Trophoblast cell (in vitro differentiated cells and primary cell): ENCODE data around the gene DIAPH2.

ENCODE experiments used
- DNase-seq, 2 donors: peaks; one replicate each; pipeline ENCODE4 v3.0.0-alpha.2; 2016
- H2AFZ ChIP-seq: 2 replicates; pipeline ENCODE4 v1.6.1; 2013; ENCODE audit warnings: low read length, moderate library complexity, mild to moderate bottlenecking; ENCODE audit not compliant: insufficient read depth, poor library complexity
- H2AK5ac ChIP-seq: 2 replicates; pipeline ENCODE4 v1.6.1; 2013; ENCODE audit warnings: mild to moderate bottlenecking, low read length
- H2BK120ac ChIP-seq: 2 replicates; pipeline ENCODE4 v1.6.1; 2013; ENCODE audit warnings: low read length, mild to moderate bottlenecking, moderate library complexity; ENCODE audit not compliant: insufficient read depth, poor library complexity
- H2BK12ac ChIP-seq: 2 replicates; pipeline ENCODE4 v1.6.1; 2013; ENCODE audit warnings: mild to moderate bottlenecking, low read length, moderate library complexity
- H2BK5ac ChIP-seq: 2 replicates; pipeline ENCODE4 v1.6.1; 2013; ENCODE audit warnings: low read length, low read depth, moderate library complexity, mild to moderate bottlenecking; ENCODE audit not compliant: poor library complexity
- H3K14ac ChIP-seq: 2 replicates; pipeline ENCODE4 v1.6.1; 2013; ENCODE audit warnings: mild to moderate bottlenecking, low read length
- H3K18ac ChIP-seq: 2 replicates; pipeline ENCODE4 v1.6.1; 2013; ENCODE audit warnings: mild to moderate bottlenecking, low read length
- H3K23ac ChIP-seq: 2 replicates; pipeline ENCODE4 v1.6.1; 2013; ENCODE audit warnings: low read length
- H3K27ac ChIP-seq: 2 replicates; pipeline ENCODE4 v1.5.1; 2013; ENCODE audit warnings: low read depth, mild to moderate bottlenecking, inconsistent platforms, low read length, moderate library complexity
- H3K27me3 ChIP-seq: 2 replicates; pipeline ENCODE4 v1.6.1; 2013; ENCODE audit warnings: inconsistent platforms, mild to moderate bottlenecking, low read length, moderate library complexity; ENCODE audit not compliant: insufficient read depth
- H3K36me3 ChIP-seq, 2 experiments: 1 replicate in 1 of 2; 2 replicates in 1 of 2; pipeline ENCODE4 v1.6.1; 2013; ENCODE audit warnings: low read length in 2 of 2, mild to moderate bottlenecking in 2 of 2, moderate library complexity in 1 of 2; ENCODE audit not compliant: insufficient read depth in 2 of 2, control insufficient read depth in 1 of 2
- H3K4ac ChIP-seq: 2 replicates; pipeline ENCODE4 v1.6.1; 2013; ENCODE audit warnings: low read depth, mild to moderate bottlenecking, low read length, moderate library complexity
- H3K4me1 ChIP-seq, 2 experiments: 1 replicate in 1 of 2; 2 replicates in 1 of 2; pipeline ENCODE4 v1.6.1; 2013; ENCODE audit warnings: low read length in 2 of 2, mild to moderate bottlenecking in 2 of 2, moderate library complexity in 1 of 2; ENCODE audit not compliant: insufficient read depth in 2 of 2, control insufficient read depth in 1 of 2
- H3K4me2 ChIP-seq: 2 replicates; pipeline ENCODE4 v1.6.1; 2013; ENCODE audit warnings: inconsistent platforms, mild to moderate bottlenecking, low read length, moderate library complexity
- H3K4me3 ChIP-seq: 2 replicates; pipeline ENCODE4 v1.5.1; 2013; ENCODE audit warnings: mild to moderate bottlenecking, low read depth, low read length, inconsistent platforms
- H3K79me1 ChIP-seq: one replicate; pipeline ENCODE4 v1.6.1; 2013; ENCODE audit warnings: low read length
- H3K79me2 ChIP-seq: 2 replicates; pipeline ENCODE4 v1.6.1; 2013; ENCODE audit warnings: low read length, mild to moderate bottlenecking; ENCODE audit not compliant: control insufficient read depth, insufficient read depth, poor library complexity
- H3K9ac ChIP-seq: 2 replicates; pipeline ENCODE4 v1.6.1; 2013; ENCODE audit warnings: mild to moderate bottlenecking, low read length
- H3K9me3 ChIP-seq: 2 replicates; pipeline ENCODE4 v1.6.1; 2013; ENCODE audit warnings: low read depth, mild to moderate bottlenecking, control low read depth, inconsistent platforms, low read length; ENCODE audit not compliant: insufficient read depth
- H4K12ac ChIP-seq: 2 replicates; pipeline ENCODE4 v1.6.1; 2013; ENCODE audit warnings: low read depth, mild to moderate bottlenecking, low read length, moderate library complexity
- H4K8ac ChIP-seq: 2 replicates; pipeline ENCODE4 v1.6.1; 2013; ENCODE audit warnings: low read depth, mild to moderate bottlenecking, low read length, moderate library complexity
- H4K91ac ChIP-seq: one replicate; pipeline ENCODE4 v1.6.1; 2013; ENCODE audit warnings: low read depth, mild to moderate bottlenecking, low read length, moderate library complexity
- WGBS: extraction: QIAGEN DNeasy Blood & Tissue Kit; methylation state at CpG from one replicate; pipeline ENCODE4 v1.1.7; 2013; ENCODE audit warnings: missing lambda C conversion rate; ENCODE audit not compliant: insufficient read length, insufficient coverage; ENCODE audit errors: extremely low coverage; 5-methylcytosine and 5-hydroxymethylcytosine counted together

The DIAPH2 gene

DNA sequence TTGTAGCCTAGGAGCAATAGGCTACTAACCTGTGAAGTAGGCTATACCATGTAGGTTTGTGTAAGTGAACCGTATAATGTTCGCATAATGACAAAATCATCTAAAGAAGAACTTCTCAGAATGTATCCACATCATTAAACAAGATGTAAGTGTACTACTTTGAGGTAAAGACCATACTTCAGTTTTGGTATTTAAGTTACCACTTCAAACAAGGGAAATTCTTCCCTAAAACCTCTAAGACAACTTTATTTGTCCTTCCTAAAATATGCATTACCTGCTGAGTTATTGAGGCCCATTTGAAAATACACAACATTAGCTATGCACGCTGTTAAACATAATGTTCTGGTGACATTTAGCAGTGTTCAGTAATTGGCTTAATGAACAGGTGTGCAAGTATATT is 381.7 kb downstream of the DIAPH2 start:
- no peak overlapping the region for H2BK120ac ChIP-seq
- no peak overlapping the region for H3K27ac ChIP-seq
- no peak overlapping the region for H2BK12ac ChIP-seq
- H4K91ac ChIP-seq = no peak overlapping the region
- no peak overlapping the region for H4K8ac ChIP-seq
- no peak overlapping the region for H3K14ac ChIP-seq
- H3K9me3 ChIP-seq = no peaks in the 10 kb centered on the region
- no peak for DNase-seq
- no peaks in the 10 kb centered on the region for H3K36me3 ChIP-seq
- no peaks in the 10 kb centered on the region for H3K79me2 ChIP-seq
- H3K79me1 ChIP-seq = no peaks in the 10 kb centered on the region
- H3K23ac ChIP-seq = no peak overlapping the region
- H3K18ac ChIP-seq = no peak overlapping the region
- H4K12ac ChIP-seq = no peak overlapping the region
- no peak overlapping the region for H3K4ac ChIP-seq
- H2AFZ ChIP-seq = no peak overlapping the region
- no peaks in the 10 kb centered on the region for H3K27me3 ChIP-seq
- no peak overlapping the region for H3K4me3 ChIP-seq
- no CpG with 5 or more reads among the region's 3 CpGs for WGBS
- no peak overlapping the region for H3K9ac ChIP-seq
- H2BK5ac ChIP-seq = no peak overlapping the region
- no peak overlapping the region for H3K4me2 ChIP-seq
- H3K4me1 ChIP-seq = no peaks in the 10 kb centered on the region
- H2AK5ac ChIP-seq = no peak overlapping the region

DNA sequence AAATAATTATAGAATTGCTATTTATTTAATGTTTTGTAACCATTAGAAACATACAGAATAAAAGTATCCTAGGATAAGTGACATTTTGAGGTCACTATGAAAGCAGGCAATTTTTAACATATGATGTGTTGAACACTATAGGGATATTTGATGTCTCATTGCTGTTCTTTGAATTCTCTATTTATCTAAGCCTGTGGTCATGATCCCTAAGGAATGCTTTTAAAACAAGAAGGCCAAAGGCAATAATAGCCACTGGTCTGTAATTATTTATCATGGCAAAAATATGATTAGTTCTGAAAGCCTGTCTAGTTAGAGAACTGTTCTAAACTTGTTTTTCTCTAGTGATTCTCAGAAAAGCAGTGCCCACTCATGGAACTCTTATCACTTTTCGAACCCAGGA is 385.7 kb downstream of the DIAPH2 start:
- no peaks in the 10 kb centered on the region for H3K79me1 ChIP-seq
- H3K27ac ChIP-seq = no peak overlapping the region
- H2AFZ ChIP-seq = no peak overlapping the region
- H2AK5ac ChIP-seq = no peak overlapping the region
- no peak overlapping the region for H4K8ac ChIP-seq
- no CpG with 5 or more reads among the region's 1 CpG for WGBS
- H3K4me2 ChIP-seq = no peak overlapping the region
- H3K23ac ChIP-seq = no peak overlapping the region
- no peak overlapping the region for H2BK12ac ChIP-seq
- H3K9ac ChIP-seq = no peak overlapping the region
- no peak overlapping the region for H3K18ac ChIP-seq
- no peak overlapping the region for H4K12ac ChIP-seq
- H3K9me3 ChIP-seq = no peaks in the 10 kb centered on the region
- H4K91ac ChIP-seq = no peak overlapping the region
- no peaks in the 10 kb centered on the region for H3K4me1 ChIP-seq
- no peak overlapping the region for H3K4me3 ChIP-seq
- no peak for DNase-seq
- H3K4ac ChIP-seq = no peak overlapping the region
- no peaks in the 10 kb centered on the region for H3K27me3 ChIP-seq
- no peak overlapping the region for H2BK5ac ChIP-seq
- H3K36me3 ChIP-seq = no peaks in the 10 kb centered on the region
- H2BK120ac ChIP-seq = no peak overlapping the region
- no peaks in the 10 kb centered on the region for H3K79me2 ChIP-seq
- H3K14ac ChIP-seq = no peak overlapping the region

DNA sequence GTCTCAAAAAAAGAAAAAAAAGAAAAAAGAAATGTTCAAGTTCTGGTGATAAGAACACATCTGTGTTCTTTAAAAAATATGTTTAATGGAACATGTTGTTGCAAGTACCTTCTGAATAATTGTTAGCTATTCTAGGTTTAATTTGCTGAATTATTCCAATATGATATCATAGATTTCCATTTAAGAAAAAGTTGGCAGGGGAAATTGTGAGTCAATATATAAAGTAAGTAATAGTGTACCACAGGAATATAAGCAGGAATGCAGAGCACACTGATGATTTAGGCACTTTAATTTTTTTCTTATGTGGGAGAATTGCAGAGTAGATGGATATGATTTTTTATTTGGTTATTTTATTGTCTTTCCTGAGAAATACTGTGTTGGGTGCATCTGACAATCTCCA is 389.8 kb downstream of the DIAPH2 start:
- Histone ChIP-seq H2BK12ac (no peak overlapping the region), H2BK120ac (no peak overlapping the region), H2BK5ac (no peak overlapping the region), H3K4me1 (no peaks in the 10 kb centered on the region), H3K14ac (no peak overlapping the region), H3K9me3 (no peaks in the 10 kb centered on the region), H3K27me3 (no peaks in the 10 kb centered on the region), H3K27ac (no peak overlapping the region), H4K8ac (no peak overlapping the region), H3K4ac (no peak overlapping the region), H3K18ac (no peak overlapping the region), H2AFZ (no peak overlapping the region), H4K91ac (no peak overlapping the region), H4K12ac (no peak overlapping the region), H2AK5ac (no peak overlapping the region), H3K79me1 (no peaks in the 10 kb centered on the region), H3K4me3 (no peak overlapping the region), H3K4me2 (no peak overlapping the region), H3K23ac (no peak overlapping the region), H3K36me3 (no peaks in the 10 kb centered on the region), H3K9ac (no peak overlapping the region), H3K79me2 (no peaks in the 10 kb centered on the region)
- no peak for DNase-seq

DNA sequence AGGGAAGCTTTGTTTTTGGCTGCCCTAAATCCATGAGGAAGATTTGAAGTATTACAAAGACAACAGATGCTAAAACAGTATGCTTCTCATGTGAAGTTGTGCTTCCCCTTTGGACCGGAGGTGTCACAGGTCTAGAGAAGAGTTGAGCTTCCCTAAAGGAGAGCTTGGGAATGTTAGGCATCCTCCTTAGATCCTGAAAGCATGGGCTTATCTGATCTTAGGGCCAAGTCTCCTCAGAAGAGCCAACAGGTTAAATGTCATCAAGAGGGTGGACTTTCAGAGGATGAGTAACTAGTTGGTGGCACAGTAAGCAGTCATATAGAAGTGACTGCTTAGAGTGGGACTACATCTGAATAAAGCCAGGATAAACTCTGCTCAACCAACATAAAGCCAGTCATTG is 404.5 kb downstream of the DIAPH2 start:
- Histone ChIP-seq H2BK5ac (no peak overlapping the region), H3K23ac (no peak overlapping the region), H3K79me2 (no peaks in the 10 kb centered on the region), H2AFZ (no peak overlapping the region), H2BK12ac (no peak overlapping the region), H3K9ac (no peak overlapping the region), H3K27me3 (no peaks in the 10 kb centered on the region), H3K4ac (no peak overlapping the region), H2BK120ac (no peak overlapping the region), H3K4me2 (no peak overlapping the region), H3K4me3 (no peak overlapping the region), H4K8ac (no peak overlapping the region), H3K4me1 (no peaks in the 10 kb centered on the region), H4K12ac (no peak overlapping the region), H2AK5ac (no peak overlapping the region), H3K9me3 (no peaks in the 10 kb centered on the region), H3K36me3 (no peaks in the 10 kb centered on the region), H3K14ac (no peak overlapping the region), H4K91ac (no peak overlapping the region), H3K18ac (no peak overlapping the region), H3K27ac (no peak overlapping the region), H3K79me1 (no peaks in the 10 kb centered on the region)
- DNase-seq = peak; percentile 1 to 45
- WGBS = no CpG with 5 or more reads among the region's 1 CpG

DNA sequence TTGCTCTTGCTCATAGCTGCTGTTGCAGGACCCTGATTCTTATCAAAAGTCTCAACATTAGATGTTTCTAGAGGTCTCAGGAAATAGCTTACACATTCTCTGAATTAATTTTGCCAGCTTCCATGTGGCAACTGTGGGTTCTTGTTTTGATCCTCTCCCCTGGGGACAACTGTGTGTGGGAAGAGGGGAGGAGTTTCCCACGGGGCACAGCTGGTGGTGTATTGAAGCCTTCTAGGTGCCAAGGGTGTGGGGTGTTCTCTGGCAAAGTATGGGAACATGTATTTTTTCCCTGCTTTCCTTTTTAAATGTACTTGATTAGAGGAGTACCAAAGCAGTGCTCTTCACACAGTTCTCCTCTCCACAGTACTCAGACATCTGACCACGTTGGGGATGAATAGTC is 411.7 kb downstream of the DIAPH2 start:
- Histone ChIP-seq H3K9ac (no peak overlapping the region), H2BK5ac (no peak overlapping the region), H3K9me3 (no peaks in the 10 kb centered on the region), H3K79me1 (no peaks in the 10 kb centered on the region), H3K4ac (no peak overlapping the region), H3K79me2 (no peaks in the 10 kb centered on the region), H2AFZ (no peak overlapping the region), H3K14ac (no peak overlapping the region), H3K27me3 (no peaks in the 10 kb centered on the region), H4K8ac (no peak overlapping the region), H3K18ac (no peak overlapping the region), H3K4me1 (no peaks in the 10 kb centered on the region), H2BK12ac (no peak overlapping the region), H2BK120ac (no peak overlapping the region), H3K23ac (no peak overlapping the region), H3K36me3 (no peaks in the 10 kb centered on the region), H3K4me3 (no peak overlapping the region), H3K4me2 (no peak overlapping the region), H2AK5ac (no peak overlapping the region), H3K27ac (no peak overlapping the region), H4K91ac (no peak overlapping the region), H4K12ac (no peak overlapping the region)
- no peak for DNase-seq
- no CpG with 5 or more reads among the region's 2 CpGs for WGBS
